RKO (cell line): ENCODE data around the gene OPCML.

Experiments used
- DNase-seq: peaks from one replicate; pipeline ENCODE4 v3.0.0-alpha.2; 2016; ENCODE audit warnings: low spot score

The OPCML gene

GRCh38 chr11:133026952-133027351, 505.3 kb downstream of the OPCML start:
- no peak for DNase-seq

- DNase-seq = no peak
Observed at GRCh38 chr11:133024301-133024700, 508.0 kb downstream of the OPCML start.

GRCh38 chr11:133023232-133023631, 509.1 kb downstream of the OPCML start:
- DNase-seq = no peak

- DNase-seq = no peak
Observed at GRCh38 chr11:133021553-133021952, 510.7 kb downstream of the OPCML start.

GRCh38 chr11:133020372-133020714, 512.0 kb downstream of the OPCML start:
- DNase-seq = no peak

- no peak for DNase-seq
Observed at GRCh38 chr11:133019545-133020371, 512.5 kb downstream of the OPCML start.

- DNase-seq = no peak
Observed at GRCh38 chr11:133015457-133015856, 516.8 kb downstream of the OPCML start.

GRCh38 chr11:133014337-133014736, 518.0 kb downstream of the OPCML start:
- DNase-seq = no peak

GRCh38 chr11:133012803-133013202, 519.5 kb downstream of the OPCML start:
- DNase-seq = no peak

GRCh38 chr11:133011604-133012003, 520.7 kb downstream of the OPCML start:
- no peak for DNase-seq

- no peak for DNase-seq
Observed at GRCh38 chr11:133007027-133007584, 525.2 kb downstream of the OPCML start.

- no peak for DNase-seq
Observed at GRCh38 chr11:133004369-133004768, 527.9 kb downstream of the OPCML start.

GRCh38 chr11:132999516-132999915, 532.8 kb downstream of the OPCML start:
- DNase-seq = no peak

- DNase-seq = no peak
Observed at GRCh38 chr11:132999031-132999430, 533.3 kb downstream of the OPCML start.

- no peak for DNase-seq
Observed at GRCh38 chr11:132997396-132997795, 534.9 kb downstream of the OPCML start.

GRCh38 chr11:132994966-132995365, 537.3 kb downstream of the OPCML start:
- no peak for DNase-seq

- no peak for DNase-seq
Observed at GRCh38 chr11:132993991-132994502, 538.3 kb downstream of the OPCML start.

GRCh38 chr11:132992838-132993631, 539.3 kb downstream of the OPCML start:
- DNase-seq = peak; percentile 5

- DNase-seq = no peak
Observed at GRCh38 chr11:132988411-132988810, 543.9 kb downstream of the OPCML start.

- DNase-seq = peak; percentile 3
Observed at GRCh38 chr11:132987936-132988335, 544.4 kb downstream of the OPCML start.

GRCh38 chr11:132983641-132983978, 548.7 kb downstream of the OPCML start:
- DNase-seq = no peak

- DNase-seq = no peak
Observed at GRCh38 chr11:132982772-132983640, 549.3 kb downstream of the OPCML start.
